Spleen (tissue), 11 donors: Measurements from ENCODE around the gene MYO1D. TPM values are rescaled to one million over a fixed set of nuclear protein-coding genes. Genes with fewer than 3 reads are reported as not detected.

ENCODE experiments used
- DNase-seq: peaks from one replicate; pipeline ENCODE4 v3.0.0-alpha.2; 2020
- H3K27ac ChIP-seq, 8 donors: fragments of 200-600 bp; sonication (generic) in 7 of 8; 1 replicate in 4 of 8; 2 replicates in 4 of 8; pipeline versions ENCODE4 v1.5.0 to v1.8.0; 2016 to 2021; ENCODE audit warnings: inconsistent platforms in 4 of 8, mild to moderate bottlenecking in 4 of 8, moderate library complexity in 1 of 8
- H3K27me3 ChIP-seq, 7 donors: fragments of 200-600 bp; sonication (generic) in 6 of 7; replicated peaks in 1 of 7; 1 replicate in 4 of 7; 2 replicates in 3 of 7; pipeline versions ENCODE4 v1.5.0 to v1.8.0; 2016 to 2021; ENCODE audit warnings: inconsistent platforms in 3 of 7, mild to moderate bottlenecking in 1 of 7
- H3K36me3 ChIP-seq, 6 donors: fragments of 200-600 bp; sonication (generic) in 5 of 6; 1 replicate in 4 of 6; 2 replicates in 2 of 6; pipeline versions ENCODE4 v1.5.0 to v1.8.0; 2016 to 2021; ENCODE audit warnings: inconsistent platforms in 2 of 6
- H3K4me1 ChIP-seq, 6 donors: fragments of 200-600 bp; sonication (generic) in 5 of 6; 1 replicate in 3 of 6; 2 replicates in 3 of 6; pipeline versions ENCODE4 v1.5.0 to v1.8.0; 2016 to 2021; ENCODE audit warnings: inconsistent platforms in 3 of 6
- H3K4me3 ChIP-seq, 8 donors: fragments of 200-600 bp; sonication (generic) in 7 of 8; 1 replicate in 4 of 8; 2 replicates in 4 of 8; pipeline versions ENCODE4 v1.5.0 to v1.8.0; 2016 to 2021; ENCODE audit warnings: inconsistent platforms in 4 of 8, mild to moderate bottlenecking in 4 of 8, moderate library complexity in 2 of 8
- H3K9me3 ChIP-seq, 8 donors: fragments of 200-600 bp; sonication (generic) in 7 of 8; 1 replicate in 4 of 8; 2 replicates in 4 of 8; pipeline versions ENCODE4 v1.5.0 to v1.8.0; 2016 to 2021; ENCODE audit warnings: inconsistent platforms in 4 of 8
- CTCF ChIP-seq, 11 experiments: fragments of 200-600 bp in 7 of 11; fragments of 450-650 bp in 4 of 11; sonication (generic) in 4 of 11; IDR thresholded peaks in 8 of 11; conservative IDR thresholded peaks in 3 of 11; 1 replicate in 7 of 11; 2 replicates in 4 of 11; pipeline versions ENCODE4 v1.4.0 to v1.8.0; 2016 to 2021; ENCODE audit warnings: antibody characterized with exemption in 11 of 11, inconsistent platforms in 4 of 11, mild to moderate bottlenecking in 1 of 11
- POLR2A ChIP-seq, 3 donors: fragments of 450-650 bp; IDR thresholded peaks; one replicate each; pipeline ENCODE4 v1.5.1; 2017; ENCODE audit warnings: antibody characterized with exemption in 3 of 3, mild to moderate bottlenecking in 1 of 3
- POLR2AphosphoS5 ChIP-seq, 3 donors: sonication (generic); formaldehyde crosslinking; IDR thresholded peaks; one replicate each; pipeline ENCODE4 v1.5.1; 2017; ENCODE audit warnings: antibody characterized with exemption in 3 of 3
- WGBS, 5 donors: extraction: QIAGEN DNeasy Blood & Tissue Kit in 3 of 5; methylation state at CpG; one replicate each; pipeline versions ENCODE4 v1.1.5 to v1.1.7; 2013 to 2018; 5-methylcytosine and 5-hydroxymethylcytosine counted together
- intact Hi-C: fragments of 100-400 bp; cut with DNase I; formaldehyde crosslinking; loops from one replicate; pipeline ENCODE4 v1.15.0; 2023; ENCODE audit warnings: low total_unique reads
- polyA plus RNA-seq, 3 donors: library from polyadenylated mRNA; stranded (reverse); fragments of 200-250 nt; gene quantifications; one replicate each; pipeline ENCODE4 v1.2.1, GENCODE V29; 2013
- total RNA-seq, 7 donors: library from RNA; depleted of rRNA in 3 of 7; stranded (reverse); fragments of >200 nt in 3 of 7; fragmentation: NEBNext Ultra II Directional in 4 of 7; extraction: Animal tissue kit (Norgen Biotek cat#: 25700) in 4 of 7; gene quantifications; one replicate each; pipeline versions ENCODE4 v1.1.0 to v1.2.1, GENCODE V29; 2016 to 2021
- donor health status: healthy with polysubstance abuse.
- donor health status: DM: no; HTN: no; CAD: no; lungs with moderate emphysema.
- donor health status: DM: no; HTN: no; CAD: no.
- donor health status: Bipolar disorder and iron deficiency.
- donor health status: healthy.
- donor health status: DM: no; HTN: no; CAD: no.
- donor health status: DM: yes; HTN: yes; CAD: no.

MYO1D gene
- total and polyA plus RNA-seq, 10 donors: 2.3 to 36.4 (median 23.4) TPM

- no peak overlapping the region for H3K27ac ChIP-seq
- H3K9me3 ChIP-seq: no peaks in the 10 kb centered on the region
- H3K27me3 ChIP-seq: peaks cover 0 to 37% (median 0%) of the 10 kb centered on the region in 7 donors
- intact Hi-C loops: no loop called here
- WGBS, 5 donors: 58 to 75% (median 67%) methylated on average over 6 of the region's 6 CpGs
- H3K4me1 ChIP-seq: peaks cover 0 to 13% (median 8%) of the 10 kb centered on the region in 6 donors
- DNase-seq: no peak
- no peaks in the 10 kb centered on the region for H3K36me3 ChIP-seq
- TF ChIP-seq POLR2A (IDR thresholded peaks at IDR 0.05) (no peak), CTCF (IDR thresholded peaks at IDR 0.05 in 8 of 11, conservative IDR thresholded peaks at IDR 0.05 in 3 of 11) (no peak), POLR2AphosphoS5 (IDR thresholded peaks at IDR 0.05) (no peak)
- no peak overlapping the region for H3K4me3 ChIP-seq
Measured at GRCh38 chr17:32882029-32882428, 5.1 kb upstream of the MYO1D start.

GRCh38 chr17:32880671-32881453, 3.9 kb upstream of the MYO1D start:
- DNase-seq: no peak
- 73 to 84% (median 76%) methylated on average over 6 of the region's 6 CpGs for WGBS, 5 donors
- Histone ChIP-seq H3K27me3 (peaks cover 0 to 39% (median 0%) of the 10 kb centered on the region in 7 donors), H3K27ac (no peak overlapping the region), H3K9me3 (no peaks in the 10 kb centered on the region), H3K36me3 (no peaks in the 10 kb centered on the region), H3K4me1 (peaks cover 3 to 21% (median 14%) of the 10 kb centered on the region in 6 donors), H3K4me3 (no peak overlapping the region)
- intact Hi-C loops: no loop called here
- TF ChIP-seq CTCF (IDR thresholded peaks at IDR 0.05 in 8 of 11, conservative IDR thresholded peaks at IDR 0.05 in 3 of 11): no peak
- no peak for TF ChIP-seq POLR2A (IDR thresholded peaks at IDR 0.05)
- TF ChIP-seq POLR2AphosphoS5 (IDR thresholded peaks at IDR 0.05): no peak

- Histone ChIP-seq H3K4me3 (no peak overlapping the region), H3K36me3 (no peaks in the 10 kb centered on the region), H3K27me3 (peaks cover 0 to 34% (median 0%) of the 10 kb centered on the region in 7 donors), H3K4me1 (peaks cover 6 to 29% (median 18%) of the 10 kb centered on the region in 6 donors), H3K9me3 (no peaks in the 10 kb centered on the region), H3K27ac (no peak overlapping the region)
- no peak for DNase-seq
- intact Hi-C loops: no loop called here
- 88 to 100% (median 94%) methylated on average over 1 of the region's 1 CpG for WGBS, 5 donors
- TF ChIP-seq POLR2A (IDR thresholded peaks at IDR 0.05) (no peak), POLR2AphosphoS5 (IDR thresholded peaks at IDR 0.05) (no peak), CTCF (IDR thresholded peaks at IDR 0.05 in 8 of 11, conservative IDR thresholded peaks at IDR 0.05 in 3 of 11) (no peak)
Measured at GRCh38 chr17:32879134-32879533, 2.2 kb upstream of the MYO1D start.

DNA sequence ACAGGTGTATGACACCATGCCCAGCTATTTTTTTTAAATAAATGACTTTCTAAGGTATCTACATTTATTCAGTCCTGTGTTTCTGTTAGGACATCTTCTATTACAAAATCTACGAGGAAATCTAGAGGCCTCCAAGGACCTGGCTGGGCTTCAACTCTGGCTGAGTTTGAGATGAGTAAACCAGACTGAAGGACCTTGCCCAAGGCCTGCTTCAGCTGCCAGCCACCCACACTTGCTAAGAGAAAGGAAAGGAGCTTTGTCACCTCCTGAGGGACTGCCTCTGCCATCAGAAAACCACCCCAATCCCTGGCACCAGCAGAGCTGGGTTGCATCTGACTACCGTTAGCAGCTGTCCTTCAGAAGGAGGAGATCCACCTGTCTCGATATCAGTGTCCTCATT, 1.3 kb upstream of the MYO1D start:
- Histone ChIP-seq H3K36me3 (no peaks in the 10 kb centered on the region), H3K4me3 (no peak overlapping the region), H3K4me1 (peaks cover 6 to 29% (median 19%) of the 10 kb centered on the region in 6 donors), H3K9me3 (no peaks in the 10 kb centered on the region), H3K27ac (no peak overlapping the region), H3K27me3 (peaks cover 0 to 32% (median 0%) of the 10 kb centered on the region in 7 donors)
- 80 to 89% (median 84%) methylated on average over 3 of the region's 3 CpGs for WGBS, 5 donors
- no peak for DNase-seq
- intact Hi-C loops: no loop called here
- TF ChIP-seq CTCF (IDR thresholded peaks at IDR 0.05 in 8 of 11, conservative IDR thresholded peaks at IDR 0.05 in 3 of 11): no peak
- TF ChIP-seq POLR2A (IDR thresholded peaks at IDR 0.05): no peak
- no peak for TF ChIP-seq POLR2AphosphoS5 (IDR thresholded peaks at IDR 0.05)
